Measurements from ENCODE around the gene PRKG2. TPM values are rescaled to one million over a fixed set of nuclear protein-coding genes. Genes with fewer than 3 reads are reported as not detected.
A peak's percentile ranks its signal among the peaks of the same experiment; 100 is the strongest.

PRKG2 gene
- total RNA-seq, 2 donors from 2014 or later, result 7.5 to 16.6 TPM

- intact Hi-C loops (cut with DNase I), result no loop called here
- no peak for ATAC-seq
These were observed 6.5 kb upstream of the PRKG2 start for GRCh38 chr4:81221303-81222081.

GRCh38 chr4:81220271-81220670 lies 5.2 kb upstream of the PRKG2 start:
- DNase-seq (no peak), ATAC-seq (no peak)
- intact Hi-C loops (cut with DNase I), result no loop called here

More at GRCh38 chr4:81221303-81222081, 6.5 kb upstream of the PRKG2 start:
- DNase-seq, result no peak

GRCh38 chr4:81218206-81218605 lies 3.2 kb upstream of the PRKG2 start:
- DNase-seq (no peak), ATAC-seq (no peak)
- intact Hi-C loops (cut with DNase I), result no loop called here

- ATAC-seq (no peak), DNase-seq (no peak)
- intact Hi-C loops (cut with DNase I), result no loop called here
These were observed 2.8 kb upstream of the PRKG2 start for GRCh38 chr4:81217779-81218178.

- DNase-seq (no peak), ATAC-seq (no peak)
- intact Hi-C loops (cut with DNase I), result no loop called here
These were observed 909 bp upstream of the PRKG2 start for GRCh38 chr4:81215931-81216330.

- DNase-seq, result no peak
- intact Hi-C loops (cut with DNase I), result no loop called here
- ATAC-seq, result peak; percentile 63 to 77
These were observed 710 bp downstream of the PRKG2 start for GRCh38 chr4:81214144-81214880.

GRCh38 chr4:81213671-81214070 lies 1.4 kb downstream of the PRKG2 start:
- no peak for DNase-seq
- no peak for ATAC-seq
- intact Hi-C loops (cut with DNase I), result no loop called here

- no peak for ATAC-seq
- no peak for DNase-seq
- intact Hi-C loops (cut with DNase I), result no loop called here
These were observed 3.1 kb downstream of the PRKG2 start for GRCh38 chr4:81211956-81212355.

GRCh38 chr4:81207828-81208227 lies 7.2 kb downstream of the PRKG2 start:
- ATAC-seq, result peak in 1 of 2 donors; percentile 47
- intact Hi-C loops (cut with DNase I), result no loop called here

GRCh38 chr4:81205302-81205701 lies 9.7 kb downstream of the PRKG2 start:
- intact Hi-C loops (cut with DNase I), result no loop called here
- ATAC-seq, result no peak
- no peak for DNase-seq

More at GRCh38 chr4:81207828-81208227, 7.2 kb downstream of the PRKG2 start:
- DNase-seq, result no peak

- ATAC-seq, result no peak
- intact Hi-C loops (cut with DNase I), result no loop called here
- no peak for DNase-seq
These were observed 10.5 kb downstream of the PRKG2 start for GRCh38 chr4:81204571-81204970.

- intact Hi-C loops (cut with DNase I), result no loop called here
- DNase-seq (no peak), ATAC-seq (no peak)
These were observed 15.2 kb downstream of the PRKG2 start for GRCh38 chr4:81199831-81200230.

GRCh38 chr4:81198609-81199008 lies 16.4 kb downstream of the PRKG2 start:
- no peak for ATAC-seq
- intact Hi-C loops (cut with DNase I), result no loop called here
- DNase-seq, result no peak

- no peak for ATAC-seq
- intact Hi-C loops (cut with DNase I), result no loop called here
- peak; percentile 37 for DNase-seq
These were observed 17.0 kb downstream of the PRKG2 start for GRCh38 chr4:81197864-81198524.

GRCh38 chr4:81196126-81196650 lies 18.8 kb downstream of the PRKG2 start:
- ATAC-seq (no peak), DNase-seq (no peak)
- intact Hi-C loops (cut with DNase I), result no loop called here

- no peak for ATAC-seq
- intact Hi-C loops (cut with DNase I), result no loop called here
- DNase-seq, result no peak
These were observed 19.5 kb downstream of the PRKG2 start for GRCh38 chr4:81195475-81195874.

GRCh38 chr4:81194286-81194685 lies 20.7 kb downstream of the PRKG2 start:
- DNase-seq (no peak), ATAC-seq (no peak)
- intact Hi-C loops (cut with DNase I), result no loop called here

GRCh38 chr4:81180916-81181315 lies 34.1 kb downstream of the PRKG2 start:
- DNase-seq (no peak), ATAC-seq (no peak)
- intact Hi-C loops (cut with DNase I), result no loop called here

GRCh38 chr4:81179326-81179725 lies 35.7 kb downstream of the PRKG2 start:
- ATAC-seq (no peak), DNase-seq (no peak)
- intact Hi-C loops (cut with DNase I), result no loop called here

GRCh38 chr4:81173213-81173612 lies 41.8 kb downstream of the PRKG2 start:
- ATAC-seq, result no peak
- no peak for DNase-seq
- intact Hi-C loops (cut with DNase I), result no loop called here

Measured in left cardiac atrium (tissue), 4 donors.